Left forelimb (tissue), 1 donor: ENCODE measurements around the gene DEFB131A.
"Not testable (repeated sequence)": the region's sequence is repeated elsewhere in the genome, so short reads cannot be mapped to it uniquely, and the experiment has no call there.

Experiments
- DNase-seq: peaks from one replicate; pipeline ENCODE4 v3.0.0-alpha.2; 2018; ENCODE audit warnings: low spot score

The DEFB131A gene

DNA sequence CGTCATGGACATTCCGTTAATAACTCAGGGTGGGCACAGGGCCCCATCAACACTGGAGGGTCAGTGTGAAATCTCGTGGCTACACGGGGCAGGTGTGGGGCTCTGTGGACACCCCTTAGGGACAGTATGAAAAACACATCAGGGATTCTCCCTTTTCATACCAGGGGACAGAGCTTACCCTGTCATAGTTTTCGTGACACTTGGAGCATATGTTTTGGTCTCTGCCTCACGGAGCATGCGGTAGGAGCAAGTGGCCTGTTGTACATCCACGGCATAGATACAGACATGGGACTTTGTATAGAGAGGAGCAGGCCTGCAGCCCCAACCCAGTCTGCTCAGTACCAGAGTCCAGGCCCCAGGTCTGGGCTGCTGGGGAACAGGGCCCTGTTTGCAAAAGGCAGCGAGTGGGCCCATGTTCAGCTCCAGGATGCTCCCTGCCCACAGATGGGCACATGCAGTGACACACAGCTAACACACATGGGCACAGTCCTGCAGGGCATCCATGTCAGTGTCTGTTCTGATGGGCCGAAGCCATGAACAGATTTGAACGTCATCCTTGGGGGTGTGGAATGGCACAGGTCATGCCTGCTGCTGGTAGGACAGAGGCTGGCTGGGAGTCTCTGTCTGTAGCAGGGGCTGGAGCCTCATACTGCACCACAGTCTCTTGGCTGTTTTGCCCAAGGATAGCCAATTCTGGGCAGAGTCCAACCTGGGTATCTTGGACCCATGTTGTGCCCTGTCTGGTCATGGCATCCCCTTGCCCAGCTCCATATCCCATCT, 50.2 kb downstream of the DEFB131A start:
- not testable (repeated sequence) for DNase-seq

DNA sequence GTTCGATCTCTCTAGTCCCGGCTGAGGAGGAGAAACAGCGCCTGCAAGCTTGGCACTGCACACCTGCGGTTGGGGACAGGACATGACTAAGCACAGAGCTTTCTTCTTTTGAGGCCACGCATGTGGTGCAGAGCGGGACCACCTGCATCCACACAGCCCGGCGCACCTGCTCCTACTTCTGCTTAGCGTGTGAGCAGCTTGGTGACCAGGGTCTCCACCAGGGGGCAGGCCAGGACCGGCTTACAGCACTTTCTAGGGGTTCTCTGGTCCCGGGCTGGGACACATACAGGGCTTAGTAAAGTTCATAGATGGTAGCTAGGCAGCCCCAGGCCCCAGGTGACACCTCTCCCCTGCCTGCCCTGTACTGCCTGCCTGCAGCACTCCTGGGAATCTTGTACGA, 51.2 kb downstream of the DEFB131A start:
- DNase-seq: not testable (repeated sequence)

DNA sequence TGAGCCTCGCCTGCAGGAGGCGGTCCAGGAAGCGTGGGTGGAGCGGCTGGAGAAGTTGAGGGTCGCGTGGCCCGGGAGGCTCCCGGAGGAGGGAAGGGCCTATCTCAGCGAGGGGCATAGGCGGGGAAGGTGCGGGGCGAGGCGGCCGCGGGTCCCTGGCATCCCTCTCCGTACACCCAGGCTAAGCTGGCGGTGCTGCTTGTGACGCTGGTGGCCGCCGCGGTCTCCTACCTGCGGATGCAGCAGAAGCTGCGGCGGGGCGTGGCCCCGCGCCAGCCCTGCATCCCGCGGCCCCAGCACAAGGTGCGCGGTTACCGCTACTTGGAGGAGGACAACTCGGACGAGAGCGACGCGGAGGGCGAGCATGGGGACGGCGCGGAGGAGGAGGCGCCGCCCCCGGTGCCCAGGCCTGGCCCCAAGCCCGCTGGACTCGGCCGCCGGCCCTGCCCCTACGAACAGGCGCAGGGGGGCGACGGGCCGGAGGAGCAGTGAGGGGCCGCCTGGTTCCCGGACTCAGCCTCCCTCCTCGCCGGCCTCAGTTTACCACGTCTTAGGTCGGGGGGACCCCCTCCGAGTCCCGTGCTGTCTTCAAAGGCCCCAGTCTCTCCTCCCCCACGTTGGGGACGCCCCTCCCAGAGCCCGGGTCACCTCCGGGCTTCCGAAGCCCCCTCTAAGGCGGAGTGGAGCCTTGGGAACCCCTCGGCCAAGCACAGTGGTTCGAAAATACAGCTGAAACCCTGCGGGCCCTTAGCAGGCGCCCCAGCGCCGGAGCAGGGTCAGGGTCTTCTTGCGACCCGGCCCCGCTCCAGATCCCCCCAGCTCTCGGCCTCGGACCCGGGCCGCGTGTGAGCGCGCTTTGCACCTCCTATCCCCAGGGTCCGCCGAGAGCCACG, 53.6 kb downstream of the DEFB131A start:
- DNase-seq: not testable (repeated sequence)

DNA sequence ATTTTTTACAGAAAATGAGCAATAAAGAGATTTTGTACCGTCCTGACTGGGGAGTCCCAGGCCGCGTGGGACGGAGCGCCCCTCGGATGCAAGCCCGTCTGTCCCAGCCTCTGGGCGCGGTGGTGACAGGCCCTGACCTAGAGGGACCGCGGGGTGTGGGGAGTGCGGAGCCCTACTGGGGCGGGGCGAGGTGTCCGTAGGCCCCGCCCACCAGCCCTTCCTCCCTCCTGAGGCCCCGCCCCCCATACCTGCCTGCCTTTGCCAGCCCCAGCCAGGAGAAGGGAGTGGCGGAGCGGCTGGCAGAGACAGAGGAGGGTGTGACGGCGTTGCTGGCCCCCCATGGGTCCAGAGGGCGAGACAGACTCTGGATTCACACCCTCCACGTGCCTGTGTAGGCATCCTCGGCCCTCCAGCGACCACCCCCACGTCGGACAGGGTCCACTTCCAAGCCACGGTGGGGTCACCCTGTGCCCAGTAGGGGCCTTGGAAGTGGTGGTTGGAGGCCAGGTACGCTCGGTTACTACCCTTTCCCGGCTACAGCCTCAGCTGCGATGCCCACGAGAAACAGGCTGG, 54.3 kb downstream of the DEFB131A start:
- DNase-seq: not testable (repeated sequence)

DNA sequence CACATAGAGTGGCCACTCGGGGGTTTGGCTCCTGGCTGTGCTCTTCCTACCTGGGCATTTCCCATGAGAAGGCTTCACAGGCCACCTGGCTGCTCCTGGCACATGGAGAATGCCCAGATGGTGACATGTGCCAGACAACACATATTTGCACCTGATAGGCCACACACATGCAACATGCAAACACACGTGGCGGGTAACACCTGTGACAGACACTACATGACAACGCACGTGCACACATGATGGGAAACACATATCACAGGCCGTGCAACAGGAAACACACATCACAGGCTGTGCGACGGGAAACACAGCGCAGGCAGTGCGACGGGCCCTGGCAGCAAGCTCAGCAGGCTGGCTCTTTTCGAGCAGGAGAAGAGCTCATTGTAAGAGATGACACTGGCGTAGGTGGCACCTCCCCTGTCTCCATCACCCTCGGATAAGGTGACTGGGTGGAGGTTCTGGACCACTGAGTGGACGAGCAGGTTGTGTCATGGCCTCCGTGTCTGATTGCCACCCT, 55.8 kb downstream of the DEFB131A start:
- DNase-seq: not testable (repeated sequence)
